GM21786 (cell line): ENCODE results near the gene GATAD2B.
"Not testable (repeated sequence)": the region's sequence is repeated elsewhere in the genome, so short reads cannot be mapped to it uniquely, and the experiment has no call there.

Source experiments
- ATAC-seq: cut with Tn5 transposase; IDR thresholded peaks from one replicate; pipeline ENCODE4 v1.9.1; 2021; ENCODE audit not compliant: unreplicated experiment

The GATAD2B gene

DNA sequence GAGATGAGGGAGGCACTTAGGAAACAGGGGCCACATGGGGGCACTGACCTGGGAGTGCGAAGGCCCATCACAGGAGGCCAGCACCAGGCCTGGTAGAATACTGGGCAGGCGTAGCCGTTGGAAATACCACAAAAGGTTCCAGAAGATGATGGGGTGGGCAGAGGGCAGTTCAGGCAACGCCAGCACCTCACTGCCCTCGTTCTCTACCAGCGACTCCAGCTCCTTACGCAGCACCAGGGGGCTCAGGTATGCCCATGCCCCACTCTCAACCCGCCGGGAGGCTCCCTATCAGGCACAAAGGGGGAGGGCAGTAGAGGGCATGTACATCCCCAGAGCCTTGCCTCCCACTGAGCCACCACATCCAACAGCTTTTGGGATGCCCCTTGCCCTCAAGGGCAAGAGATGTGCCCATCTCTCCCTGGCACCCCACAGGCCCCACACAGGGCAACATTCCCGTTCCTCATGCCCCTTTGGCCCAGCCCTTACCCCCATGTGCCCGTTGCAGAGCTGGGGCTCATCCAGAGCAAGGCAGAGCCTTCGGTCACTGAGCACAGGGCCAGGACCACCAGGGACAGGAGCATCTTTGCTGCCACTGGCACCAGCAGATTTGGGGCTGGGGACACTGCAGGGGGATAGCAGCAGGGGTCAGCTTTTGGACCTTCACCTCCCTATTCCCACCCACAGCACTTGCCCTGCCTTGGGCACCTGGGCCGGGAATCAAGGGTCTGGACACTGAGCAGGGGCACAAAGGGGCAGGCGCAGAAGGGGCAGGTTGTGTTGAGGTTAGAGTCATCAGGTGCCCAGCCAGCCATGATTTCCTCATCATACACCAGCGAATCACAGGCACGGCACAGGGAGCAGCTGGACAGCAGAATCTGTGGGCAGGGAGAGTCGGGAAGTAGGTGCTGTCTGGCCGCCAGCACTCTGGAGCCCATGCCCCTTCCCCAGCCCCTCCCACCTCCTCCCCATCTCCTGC is 9.7 kb upstream of the GATAD2B start:
- ATAC-seq: no peak

DNA sequence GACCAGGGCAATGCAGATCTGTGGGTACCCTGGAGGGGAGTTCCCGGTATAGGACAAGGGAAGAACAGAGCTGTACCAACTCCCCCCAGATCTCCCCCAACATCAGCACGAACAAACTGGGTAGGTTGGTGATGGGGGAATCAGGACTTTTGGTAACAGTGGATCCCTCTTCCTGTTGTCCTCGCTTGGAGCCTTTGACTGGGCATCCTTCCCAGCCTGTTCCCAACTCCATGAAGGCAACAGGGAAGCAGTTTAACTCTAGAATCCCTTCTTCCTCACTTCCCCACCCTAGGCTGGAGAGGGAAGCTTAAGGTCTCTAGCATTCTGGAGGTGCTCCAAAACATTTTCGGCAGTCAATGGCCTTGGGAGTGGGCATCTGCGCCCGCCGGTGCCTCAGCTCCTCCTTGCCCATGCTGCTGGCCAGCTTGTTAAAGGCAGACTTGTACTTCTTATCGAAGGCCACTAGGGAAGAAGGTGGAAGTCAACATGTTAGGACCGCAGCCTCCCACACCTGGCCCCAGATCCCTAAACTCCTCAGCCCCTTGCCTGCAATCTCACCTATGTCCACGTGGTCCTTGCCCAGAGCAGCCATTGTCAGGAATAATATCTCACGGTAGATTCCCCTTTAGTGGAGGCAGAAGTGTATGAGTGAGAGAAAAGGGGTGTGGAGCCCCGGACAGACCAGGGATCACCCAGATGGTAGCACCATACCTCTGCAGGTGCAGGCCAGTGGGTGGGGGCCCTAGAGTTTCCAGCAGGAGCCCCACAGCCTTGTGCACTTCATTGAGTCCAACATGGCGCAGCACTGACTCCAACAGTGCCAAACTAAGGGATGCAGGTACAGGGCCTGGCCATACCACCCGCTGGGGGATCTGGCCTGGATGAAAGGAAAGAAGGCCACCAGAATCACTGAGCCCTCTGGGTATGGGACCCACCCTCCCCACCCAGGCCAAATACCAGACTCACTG is 7.5 kb upstream of the GATAD2B start:
- ATAC-seq: no peak

DNA sequence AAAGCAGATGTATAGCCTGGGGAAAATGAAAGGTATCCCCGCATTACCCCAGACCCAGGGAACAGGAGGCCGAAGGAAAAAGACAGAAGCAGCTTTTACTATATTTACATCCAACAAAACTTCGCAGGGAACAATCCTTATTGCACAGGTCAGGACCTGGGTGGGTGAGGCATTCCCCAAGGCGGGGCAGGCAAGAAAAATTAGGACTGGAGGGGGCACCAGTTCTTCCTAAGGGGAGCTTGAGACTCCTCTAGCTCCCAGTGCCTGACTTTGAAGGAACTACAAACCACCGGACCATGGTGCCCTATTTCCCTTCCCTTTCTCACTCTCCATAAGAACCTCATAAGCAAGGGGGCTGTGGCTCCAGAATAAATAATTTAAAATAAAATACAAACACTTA is 6.7 kb upstream of the GATAD2B start:
- ATAC-seq: no peak

DNA sequence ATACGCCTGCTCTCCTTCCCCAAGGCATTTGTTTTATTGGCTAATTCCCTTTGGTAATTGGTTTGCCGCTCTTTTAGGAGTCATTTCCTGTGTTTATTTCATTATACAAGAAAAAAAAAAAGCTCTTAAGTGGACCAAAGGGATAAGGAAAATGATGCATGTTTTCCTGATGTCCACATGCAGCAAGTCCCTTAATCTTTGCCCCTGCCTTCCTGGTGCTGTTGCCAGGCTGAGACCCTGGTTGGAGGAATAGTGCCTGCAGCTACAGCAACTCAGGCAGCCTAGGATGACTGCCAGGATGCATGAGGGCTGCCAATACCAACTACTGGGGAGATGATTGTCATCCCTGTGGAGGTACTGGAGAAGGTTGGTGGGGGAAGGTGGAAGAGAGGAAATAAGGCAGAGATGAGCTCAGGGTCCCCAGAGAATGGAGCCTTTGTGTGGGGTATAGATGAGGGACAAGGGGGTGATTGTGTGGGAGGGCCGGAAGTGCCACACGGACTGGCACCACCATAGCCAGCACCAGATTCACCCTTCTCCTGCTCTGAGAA is 6.1 kb upstream of the GATAD2B start:
- ATAC-seq: no peak

DNA sequence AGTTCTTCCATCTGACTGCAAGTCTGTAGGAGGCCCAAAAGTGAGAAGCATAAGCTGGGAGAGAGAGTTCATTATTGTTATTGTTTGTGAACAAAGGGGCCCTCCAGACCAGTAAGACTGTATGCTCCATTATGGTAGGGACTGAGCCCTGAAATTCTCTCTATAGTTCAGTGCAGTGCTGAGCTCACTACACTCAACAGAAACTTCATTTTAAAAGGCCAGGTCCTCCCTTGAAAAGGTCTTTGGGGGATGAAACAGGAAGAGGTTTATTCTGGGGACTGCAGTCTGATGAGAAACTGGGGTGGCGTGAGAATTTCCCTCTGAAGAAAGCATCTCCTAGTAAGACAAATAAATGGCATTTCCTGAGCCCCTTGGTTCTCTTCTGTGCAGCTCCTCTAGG is 5.5 kb upstream of the GATAD2B start:
- no peak for ATAC-seq

DNA sequence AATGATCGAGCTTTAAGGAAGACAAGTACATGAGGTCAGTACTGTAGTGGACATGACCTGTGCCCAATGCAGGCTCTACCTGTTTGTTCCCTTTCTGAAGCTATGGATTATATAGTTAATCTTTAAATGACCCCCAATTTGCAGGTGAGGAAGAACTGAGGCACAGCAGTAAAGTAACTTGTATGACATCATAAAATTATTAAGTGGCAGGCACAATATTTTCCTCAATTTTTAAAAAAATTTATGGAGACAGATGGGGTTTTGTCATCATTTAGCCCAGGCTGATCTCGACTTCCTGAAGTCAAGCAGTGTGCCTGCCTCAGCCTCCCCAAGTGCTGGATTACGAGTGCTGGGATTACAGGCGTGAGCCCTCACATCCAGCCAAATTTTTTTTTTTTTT is 3.6 kb upstream of the GATAD2B start:
- no peak for ATAC-seq

DNA sequence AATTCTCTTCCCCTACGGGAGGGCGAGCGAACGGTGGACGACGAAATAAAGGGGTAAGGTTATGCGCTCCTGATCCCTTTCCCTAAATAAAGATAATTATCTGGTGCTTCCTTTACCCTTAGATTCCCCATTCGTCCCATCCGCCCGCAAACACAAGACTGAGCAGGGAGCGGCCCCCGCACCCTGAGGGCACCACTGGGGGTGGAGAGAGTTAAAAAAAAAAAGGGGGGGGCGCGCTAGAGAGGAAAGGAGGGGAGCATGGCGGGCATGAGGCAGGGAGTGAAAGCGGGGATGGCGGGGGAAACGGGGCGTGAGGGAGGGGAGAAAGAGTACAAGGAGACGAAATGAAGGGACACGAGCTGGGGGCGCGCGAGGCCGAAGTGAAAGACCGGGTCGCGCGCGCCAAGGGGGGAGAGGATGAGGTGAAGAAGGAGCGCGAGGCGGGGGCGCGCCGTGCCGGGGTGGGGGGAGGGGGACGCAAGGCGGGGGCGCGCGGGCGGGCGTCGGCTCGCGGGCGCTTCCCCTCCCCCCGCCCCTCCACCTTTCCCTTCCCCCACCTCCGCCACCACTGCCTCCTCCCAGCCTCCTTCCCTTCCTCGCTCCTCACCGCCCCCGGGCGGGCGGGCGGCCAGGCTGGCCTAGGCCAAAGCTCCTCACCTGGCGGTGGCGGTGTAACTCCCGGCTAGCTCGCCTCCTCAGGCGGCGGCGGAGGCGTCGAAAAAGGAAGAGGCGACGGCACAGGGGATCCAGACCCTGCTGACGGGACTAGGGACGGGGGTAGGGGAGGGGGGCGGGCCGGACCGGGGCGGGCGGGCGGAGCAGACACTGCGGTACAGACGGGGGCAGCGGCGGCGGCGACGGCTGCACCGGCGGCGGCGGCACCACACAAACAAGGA is 448 bp downstream of the GATAD2B start:
- ATAC-seq: peak; percentile 16

DNA sequence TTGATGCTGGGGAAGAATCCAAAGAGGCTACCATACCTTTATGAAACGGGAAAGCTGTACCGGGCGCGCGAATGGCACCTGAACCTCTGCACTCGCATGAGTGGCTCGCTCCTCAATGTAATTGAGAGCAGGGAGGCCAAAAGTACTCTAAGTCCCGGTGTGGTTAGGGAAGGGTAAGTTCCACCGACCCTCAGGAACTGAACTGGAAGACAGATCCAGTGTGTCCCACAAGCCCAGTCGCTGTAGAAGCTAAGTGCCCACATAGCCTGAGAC is 1.0 kb downstream of the GATAD2B start:
- ATAC-seq: no peak

DNA sequence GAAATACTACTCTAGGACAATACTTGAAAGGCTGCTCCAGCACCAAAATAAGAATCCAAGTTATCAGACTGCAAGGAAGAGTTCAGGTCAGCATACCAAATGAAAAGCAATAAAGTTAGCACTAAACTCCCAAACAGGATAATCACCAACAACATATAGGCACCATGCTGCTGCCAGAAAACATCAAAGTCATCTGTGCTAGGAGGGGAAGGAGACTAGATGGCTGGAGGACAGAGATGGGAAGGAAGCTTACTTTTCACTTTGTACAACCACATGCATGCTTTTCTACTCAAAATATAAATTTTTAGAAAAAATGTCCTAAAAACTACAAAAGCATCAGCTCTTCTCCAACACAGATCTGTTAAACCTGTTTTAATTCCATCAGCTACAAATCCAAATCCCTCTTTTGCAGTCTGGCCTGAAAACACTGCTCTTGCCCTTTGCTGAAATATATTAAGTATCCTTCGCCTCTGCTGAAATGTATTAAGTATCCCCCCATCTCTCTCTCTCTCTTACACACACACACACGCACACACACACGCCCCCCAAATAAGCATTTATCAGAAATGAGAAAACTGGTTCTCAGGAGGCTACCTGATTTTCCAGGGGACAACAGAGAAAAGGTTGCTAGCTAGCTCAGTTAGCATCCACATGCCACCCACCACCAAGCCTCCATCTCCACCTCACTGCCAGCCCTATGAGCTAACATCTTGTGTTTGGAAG is 1.5 kb downstream of the GATAD2B start:
- no peak for ATAC-seq

DNA sequence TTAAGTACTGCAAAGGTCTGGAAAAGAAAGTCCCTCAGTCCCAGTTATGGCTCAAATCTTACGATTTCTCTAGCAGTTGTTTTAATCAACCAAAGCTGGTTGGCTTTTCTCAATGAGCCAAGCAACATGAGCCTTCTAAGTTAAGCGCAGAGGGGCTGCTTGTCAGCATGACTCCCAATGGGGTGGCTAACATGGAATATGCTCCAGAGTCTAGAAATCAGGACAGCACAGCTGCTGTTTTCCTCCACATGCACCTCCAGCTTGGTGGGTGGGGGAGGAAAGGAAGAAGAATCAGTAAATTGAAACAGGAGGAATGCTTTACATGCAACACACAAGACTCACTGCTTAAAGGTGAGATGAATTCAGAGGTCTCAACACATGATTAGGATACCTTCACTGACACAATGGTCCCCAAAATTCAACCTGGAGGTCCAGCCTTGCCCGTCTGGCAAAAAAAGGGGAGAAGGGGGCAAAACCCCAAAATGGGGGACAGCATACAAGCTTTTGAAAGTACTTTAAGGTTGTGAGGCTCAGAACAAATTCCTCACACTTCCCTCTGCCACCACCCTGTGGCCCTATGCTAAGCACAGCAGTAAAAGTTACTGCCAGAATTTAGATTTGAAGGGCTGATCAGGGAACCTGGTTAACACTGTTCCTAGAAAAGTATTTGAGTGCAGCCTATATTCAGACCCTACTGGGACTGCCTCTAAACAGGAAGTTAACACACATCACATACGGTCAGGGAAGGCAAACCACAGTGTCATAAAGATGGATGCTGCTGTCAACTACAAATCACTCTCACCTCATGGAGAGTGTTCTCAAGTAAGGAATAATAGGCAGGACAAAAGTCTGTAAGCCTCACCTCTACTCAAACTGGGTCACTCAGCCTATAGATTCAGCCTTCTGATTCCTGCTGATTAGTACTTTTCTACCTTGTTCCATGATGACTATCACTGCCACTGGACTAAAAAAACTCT is 2.6 kb downstream of the GATAD2B start:
- ATAC-seq: no peak

DNA sequence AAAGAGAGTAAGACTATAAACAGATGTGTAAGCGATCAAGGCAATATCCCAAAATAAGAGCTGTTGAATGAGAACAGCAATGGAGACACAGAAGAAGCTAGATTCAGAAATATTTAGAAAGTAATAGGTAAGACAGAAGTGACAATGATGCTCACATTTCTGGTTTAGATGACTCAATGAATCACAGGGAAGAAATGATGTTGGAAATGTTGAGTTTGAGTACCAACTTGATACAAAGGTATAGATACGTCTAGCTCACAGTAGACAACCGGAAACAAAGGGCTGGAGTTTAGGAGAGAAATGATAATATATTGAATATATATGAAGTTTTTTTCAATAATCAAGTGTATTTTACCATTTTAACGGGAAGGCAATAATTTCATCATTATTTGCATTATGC is 6.5 kb downstream of the GATAD2B start:
- no peak for ATAC-seq

DNA sequence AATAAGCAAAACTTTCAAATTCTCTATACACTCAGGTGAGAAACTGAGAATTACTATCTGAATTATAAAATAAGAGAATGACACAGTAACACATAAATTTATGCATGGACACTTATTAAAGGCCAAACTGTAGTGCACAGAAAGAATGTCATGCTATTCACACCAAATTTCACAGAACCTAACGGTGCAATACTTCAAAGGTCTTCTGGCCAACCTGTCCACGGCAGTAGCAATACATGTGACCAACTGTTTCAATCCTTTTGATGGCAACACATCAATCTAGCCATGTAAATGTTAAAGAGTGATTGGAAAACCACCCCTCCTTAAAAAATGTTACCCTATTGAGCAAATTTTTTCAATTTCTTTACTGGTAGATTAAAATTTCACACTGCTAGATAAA is 10.4 kb downstream of the GATAD2B start:
- no peak for ATAC-seq

DNA sequence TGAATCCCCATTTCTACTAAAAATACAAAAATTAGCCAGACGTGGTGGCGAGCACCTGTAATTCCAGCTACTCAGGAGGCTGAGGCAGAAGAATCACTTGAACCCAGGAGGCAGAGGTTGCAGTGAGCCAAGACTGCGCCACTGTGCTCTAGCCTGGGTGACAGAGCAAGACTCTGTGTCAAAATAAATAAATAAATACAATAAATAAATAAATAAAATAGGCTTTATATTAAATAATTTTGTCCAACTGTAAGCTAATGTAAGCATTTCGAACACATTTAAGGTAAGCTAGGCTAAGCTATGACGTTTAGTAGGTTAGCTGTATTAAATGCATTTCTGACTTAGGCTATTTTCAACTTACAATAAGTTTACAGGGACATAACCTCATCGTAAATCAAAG is 12.2 kb downstream of the GATAD2B start:
- ATAC-seq: not testable (repeated sequence)

DNA sequence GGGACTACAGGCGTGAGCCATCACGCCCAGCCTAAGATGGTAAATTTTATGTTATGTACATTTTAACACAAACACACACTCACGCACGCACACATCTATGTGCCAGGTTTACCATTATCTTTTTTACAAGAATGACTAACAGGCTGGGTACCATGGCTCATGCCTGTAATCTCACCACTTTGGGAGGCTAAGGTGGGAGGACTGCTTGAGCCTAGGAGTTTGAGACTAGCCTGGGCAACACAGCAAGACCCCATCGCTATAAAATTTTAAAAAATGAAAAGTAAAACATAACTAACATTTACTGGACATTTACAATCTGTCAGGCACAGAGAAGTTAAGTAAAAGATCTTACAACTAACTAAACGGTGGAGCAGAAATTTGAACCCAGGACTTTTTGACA is 14.7 kb downstream of the GATAD2B start:
- ATAC-seq: no peak

DNA sequence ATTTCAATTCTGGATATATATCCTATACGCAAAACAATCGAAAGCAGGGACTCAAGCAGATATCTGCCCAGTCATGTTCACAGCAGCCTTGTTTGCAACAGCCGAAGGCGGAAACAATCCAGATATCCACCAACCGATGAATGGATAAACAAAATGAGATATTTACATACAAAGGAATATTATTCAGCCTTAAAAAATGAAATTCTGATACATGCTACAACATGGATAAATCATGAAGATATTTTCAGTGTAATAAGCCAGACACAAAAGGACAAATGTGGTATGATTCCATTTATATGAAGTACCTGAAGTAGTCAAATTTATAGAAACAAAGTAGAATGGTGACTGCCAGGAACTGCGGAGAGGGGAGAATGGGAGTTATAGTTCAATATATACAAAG is 15.6 kb downstream of the GATAD2B start:
- no peak for ATAC-seq

DNA sequence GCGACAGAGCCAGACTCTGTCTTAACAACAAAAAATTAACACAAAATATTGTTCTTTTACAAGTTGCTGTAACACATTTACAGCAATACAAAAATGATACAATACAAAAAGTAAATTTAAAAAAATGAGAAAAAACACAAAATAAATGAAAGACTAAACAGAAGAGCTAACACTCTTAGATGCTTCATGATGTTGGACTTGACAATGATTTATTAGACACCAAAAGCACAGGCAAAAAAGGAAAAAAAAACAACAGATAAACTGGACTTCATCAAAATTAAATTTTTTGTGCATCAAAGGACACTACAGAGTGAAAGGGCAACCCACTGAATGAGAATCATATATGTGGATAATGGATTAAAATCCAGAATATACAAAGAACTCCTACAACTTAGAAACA is 16.4 kb downstream of the GATAD2B start:
- ATAC-seq: no peak

DNA sequence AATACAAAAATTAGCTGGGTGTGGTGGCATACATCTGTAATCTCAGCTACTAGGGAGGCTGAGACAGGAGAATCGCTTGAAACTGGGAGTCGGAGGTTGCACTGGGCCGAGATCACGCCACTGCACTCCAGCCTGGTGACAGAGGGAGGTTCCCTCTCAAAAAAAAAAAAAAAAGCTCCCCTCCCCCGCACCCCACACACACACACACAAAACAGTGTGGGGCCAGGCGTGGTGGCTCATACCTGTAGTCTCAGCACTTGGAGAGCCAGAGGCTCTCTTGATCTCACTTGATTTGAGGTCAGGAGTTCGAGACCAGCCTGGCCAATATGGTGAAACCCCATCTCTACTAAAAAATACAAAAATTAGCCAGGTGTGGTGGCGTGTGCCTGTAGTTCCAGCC is 16.9 kb downstream of the GATAD2B start:
- not testable (repeated sequence) for ATAC-seq

DNA sequence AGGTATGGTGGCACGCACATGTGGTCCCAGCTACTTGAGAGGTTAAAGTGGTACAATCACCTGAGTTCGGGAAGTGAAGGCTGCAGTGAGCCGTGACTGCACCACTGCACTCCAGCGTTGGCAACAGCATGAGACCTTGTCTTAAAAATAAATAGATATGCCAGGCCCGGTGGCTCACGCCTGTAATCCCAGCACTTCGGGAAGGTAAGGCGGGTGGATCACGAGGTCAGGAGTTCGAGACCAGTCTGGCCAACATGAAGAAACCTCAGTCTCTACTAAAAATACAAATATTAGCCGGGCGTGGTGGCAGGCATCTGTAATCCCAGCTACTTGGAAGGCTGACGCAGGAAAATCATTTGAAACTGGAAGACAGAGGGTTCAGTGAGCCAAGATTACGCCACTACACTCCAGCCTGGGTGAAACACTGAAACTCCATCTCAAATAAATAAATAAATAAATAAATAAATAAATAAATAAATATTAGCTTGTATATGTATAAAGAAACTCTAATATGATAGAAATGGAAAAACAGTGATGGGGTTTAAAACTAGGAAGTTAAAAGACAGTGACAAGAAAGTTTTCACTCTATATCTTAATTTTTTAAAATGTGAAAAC is 18.8 kb downstream of the GATAD2B start:
- no peak for ATAC-seq
